Stimulated activated CD4-positive, alpha-beta T cell treated with anti-CD3 and anti-CD28 coated beads, TNF-alpha, amount 100 ng/mL, for 48 hours (primary cell): ENCODE measurements around the gene RTN1.

Experiments
- DNase-seq, 3 donors: peaks; one replicate each; pipeline ENCODE4 v3.0.0-alpha.2; 2020; ENCODE audit warnings: low read depth in 3 of 3

Gene RTN1, protein sequence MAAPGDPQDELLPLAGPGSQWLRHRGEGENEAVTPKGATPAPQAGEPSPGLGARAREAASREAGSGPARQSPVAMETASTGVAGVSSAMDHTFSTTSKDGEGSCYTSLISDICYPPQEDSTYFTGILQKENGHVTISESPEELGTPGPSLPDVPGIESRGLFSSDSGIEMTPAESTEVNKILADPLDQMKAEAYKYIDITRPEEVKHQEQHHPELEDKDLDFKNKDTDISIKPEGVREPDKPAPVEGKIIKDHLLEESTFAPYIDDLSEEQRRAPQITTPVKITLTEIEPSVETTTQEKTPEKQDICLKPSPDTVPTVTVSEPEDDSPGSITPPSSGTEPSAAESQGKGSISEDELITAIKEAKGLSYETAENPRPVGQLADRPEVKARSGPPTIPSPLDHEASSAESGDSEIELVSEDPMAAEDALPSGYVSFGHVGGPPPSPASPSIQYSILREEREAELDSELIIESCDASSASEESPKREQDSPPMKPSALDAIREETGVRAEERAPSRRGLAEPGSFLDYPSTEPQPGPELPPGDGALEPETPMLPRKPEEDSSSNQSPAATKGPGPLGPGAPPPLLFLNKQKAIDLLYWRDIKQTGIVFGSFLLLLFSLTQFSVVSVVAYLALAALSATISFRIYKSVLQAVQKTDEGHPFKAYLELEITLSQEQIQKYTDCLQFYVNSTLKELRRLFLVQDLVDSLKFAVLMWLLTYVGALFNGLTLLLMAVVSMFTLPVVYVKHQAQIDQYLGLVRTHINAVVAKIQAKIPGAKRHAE

DNA sequence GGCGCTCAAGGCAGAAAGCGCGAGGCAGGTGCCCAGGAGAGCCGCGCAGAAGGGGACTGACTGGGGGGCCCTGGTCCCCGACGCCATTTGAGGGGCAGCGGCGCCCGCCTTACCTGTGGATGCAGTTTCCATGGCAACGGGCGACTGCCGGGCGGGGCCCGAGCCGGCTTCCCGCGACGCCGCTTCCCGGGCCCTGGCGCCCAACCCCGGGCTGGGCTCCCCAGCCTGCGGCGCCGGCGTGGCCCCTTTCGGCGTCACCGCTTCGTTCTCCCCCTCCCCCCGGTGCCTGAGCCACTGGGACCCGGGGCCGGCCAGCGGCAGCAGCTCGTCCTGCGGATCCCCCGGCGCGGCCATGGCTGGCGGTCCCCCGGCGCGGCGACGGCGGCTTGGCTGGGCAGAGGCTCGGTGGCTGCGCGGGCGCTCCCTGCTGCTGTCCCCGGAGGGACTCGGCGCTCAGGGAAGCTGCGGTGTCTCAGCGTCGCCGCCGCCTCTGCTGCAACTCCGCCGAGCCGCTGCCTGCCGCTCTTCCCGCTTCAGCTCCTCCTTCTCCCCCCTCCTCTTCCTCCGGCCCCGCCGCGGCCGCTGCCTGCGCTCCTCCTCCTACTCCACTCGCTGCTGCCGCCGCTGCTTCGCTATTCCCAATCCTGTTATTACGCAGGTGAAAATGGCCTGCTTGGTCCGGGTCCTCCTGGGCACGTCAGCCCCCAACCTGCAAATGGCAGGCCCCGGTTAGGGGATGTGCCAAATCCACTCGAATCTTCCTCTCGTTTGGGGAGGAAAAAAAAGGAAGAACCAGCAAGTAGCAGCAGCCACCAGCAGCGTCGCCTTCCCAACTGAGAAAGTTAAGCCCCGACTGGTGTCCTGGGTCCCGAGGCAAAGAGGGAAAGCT, at the start of gene RTN1:
TSS of gene RTN1 (minus strand) at position 500 of the 889 bp plus-strand sequence. CDS start at position 354, 146 bp downstream.
- DNase-seq = no peak

DNA sequence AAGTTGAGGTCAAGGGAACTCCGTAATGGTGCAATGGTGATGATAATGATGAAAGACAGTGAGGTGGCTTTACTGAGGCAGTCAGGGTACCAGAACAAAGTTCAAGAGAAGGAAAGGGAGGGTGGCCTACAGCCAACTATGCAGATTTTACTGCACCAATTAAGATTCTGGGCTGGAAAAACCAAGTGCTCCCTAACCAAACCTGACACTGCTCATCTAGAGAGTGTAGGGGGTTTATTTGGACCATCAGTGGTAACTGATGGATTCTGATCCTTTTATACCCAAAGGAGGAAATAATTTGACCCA, 49.8 kb upstream of the RTN1 start:
- DNase-seq = no peak

DNA sequence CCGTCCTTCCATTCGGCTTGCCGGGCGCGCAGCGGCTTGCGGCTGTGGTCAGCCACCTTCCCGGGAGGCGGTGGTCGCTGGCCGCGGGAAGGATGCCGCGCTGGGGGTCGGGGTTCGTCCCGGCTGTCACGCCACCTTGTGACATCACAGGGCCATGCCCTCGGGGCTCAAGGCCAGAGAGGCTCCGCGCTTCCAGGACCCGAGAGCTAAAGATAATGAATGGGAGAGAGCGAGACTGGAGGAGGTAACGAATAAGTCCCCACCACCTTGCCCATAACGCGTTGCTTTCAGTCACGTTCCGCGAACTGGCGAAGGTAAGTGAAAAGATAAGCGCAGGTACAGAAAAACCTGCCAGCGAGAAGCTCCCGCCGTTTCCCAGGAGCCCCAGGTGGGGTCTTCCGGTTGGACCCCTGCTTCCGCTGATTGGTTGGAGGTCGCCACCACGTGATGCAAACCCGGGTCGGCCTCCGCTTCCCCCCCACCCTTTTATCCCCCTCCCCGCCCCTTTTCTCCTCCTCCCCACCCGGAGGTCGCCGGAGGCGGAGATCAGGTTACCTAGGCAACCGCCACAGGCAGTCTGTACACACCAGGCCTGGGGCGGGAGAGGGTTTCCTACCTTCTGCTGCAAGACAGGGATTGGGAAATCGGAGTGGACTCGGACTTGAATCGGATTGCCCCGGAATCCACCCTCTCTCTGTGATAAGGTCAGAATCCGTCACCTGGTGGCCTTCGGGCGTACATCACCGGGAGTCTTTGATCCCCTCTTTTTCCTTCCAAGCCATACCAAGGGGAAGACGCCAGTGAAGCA, 49.2 kb upstream of the RTN1 start, which contains the start of gene LRRC9:
TSS of gene LRRC9 (plus strand) at position 575 of the 808 bp plus-strand sequence.
- DNase-seq = no peak

DNA sequence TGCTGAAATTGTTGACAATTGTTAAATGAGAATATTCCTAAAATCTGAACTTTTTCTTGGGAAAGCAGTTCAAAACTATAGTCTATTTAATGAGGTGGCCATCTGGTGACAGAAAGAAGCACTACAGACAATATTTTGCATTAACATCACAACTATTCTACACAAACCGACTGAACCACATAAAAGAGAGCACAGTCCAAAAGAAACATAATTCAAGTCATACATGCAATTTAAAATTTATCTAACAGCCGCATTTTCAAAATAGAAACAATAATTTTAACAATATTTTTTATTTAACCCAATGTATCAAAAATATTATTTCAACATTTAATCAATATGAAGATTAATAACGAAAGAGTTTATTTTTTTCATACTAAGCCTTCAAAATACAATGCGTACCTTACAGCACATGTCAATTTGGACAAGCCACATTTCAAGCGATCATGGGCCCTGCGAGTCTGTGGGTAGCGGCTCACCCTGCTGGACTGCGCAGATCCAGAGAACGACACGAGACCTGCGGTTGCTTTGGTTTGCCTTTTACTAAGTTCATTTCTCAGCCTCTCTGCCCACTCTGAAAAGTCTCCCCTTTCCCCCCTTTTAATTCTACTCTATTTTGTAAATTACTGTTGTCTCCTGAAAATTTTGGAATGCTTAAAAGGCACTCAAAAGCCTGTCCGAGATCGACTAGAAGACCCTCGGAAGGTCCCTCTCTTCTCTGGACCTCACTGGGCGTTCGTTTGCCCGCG, 48.4 kb upstream of the RTN1 start:
- no peak for DNase-seq

DNA sequence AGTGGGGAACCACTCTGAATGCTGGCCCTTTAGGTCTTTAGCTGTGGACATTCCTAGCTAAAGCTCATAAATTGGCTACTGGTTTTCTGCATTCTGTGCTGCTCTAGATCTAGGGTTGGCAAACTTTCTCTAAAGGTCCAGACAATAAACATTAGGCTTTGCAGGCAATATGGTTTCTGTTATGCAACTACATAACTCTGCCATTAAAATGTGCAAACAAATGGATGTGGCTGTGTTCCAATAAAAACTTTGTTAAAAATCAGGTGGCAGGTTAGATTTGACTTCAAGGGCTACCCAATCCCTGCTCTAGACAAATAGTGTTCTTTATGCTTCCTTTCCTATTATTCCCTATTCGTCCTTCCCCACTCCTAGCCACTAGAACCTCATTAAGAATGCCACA, 42.6 kb upstream of the RTN1 start:
- DNase-seq = no peak

DNA sequence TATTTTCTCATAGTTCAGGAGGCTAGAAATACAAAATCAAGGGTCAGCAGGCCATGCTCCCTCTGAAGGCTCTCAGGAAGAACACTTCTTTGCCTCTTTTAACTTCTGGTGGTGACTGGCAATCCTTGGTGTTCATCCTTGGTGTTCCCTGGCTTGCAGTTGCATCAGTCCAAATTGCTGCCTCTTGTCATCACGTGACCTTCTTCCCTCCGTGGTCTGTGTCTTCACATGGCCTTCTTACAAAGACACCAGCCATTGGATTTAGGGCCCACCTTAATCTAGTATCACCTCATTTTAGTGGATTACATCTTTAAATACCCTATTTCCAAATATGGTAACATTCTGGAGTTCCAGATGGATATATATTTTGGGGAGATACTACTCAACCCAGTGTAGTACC, 41.9 kb upstream of the RTN1 start:
- no peak for DNase-seq

DNA sequence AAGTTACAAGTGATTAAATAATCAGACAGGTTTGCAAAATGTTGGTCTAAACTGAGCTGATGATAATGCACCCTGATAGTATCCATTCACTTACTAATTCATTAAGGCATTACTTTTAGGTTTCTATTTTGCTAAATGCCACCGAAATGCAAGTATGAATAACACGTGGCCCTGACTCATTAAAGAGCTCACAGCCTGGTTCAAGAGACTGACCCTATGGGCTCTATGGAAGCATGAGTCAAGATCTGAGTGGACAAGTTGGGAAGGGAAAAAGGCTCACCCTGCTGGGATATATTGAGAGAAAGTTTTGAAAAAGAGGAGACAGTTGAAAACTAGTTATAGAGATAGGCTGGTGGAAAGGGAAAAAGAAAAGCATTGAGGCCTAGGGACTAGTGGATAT, 34.6 kb upstream of the RTN1 start:
- DNase-seq = no peak

DNA sequence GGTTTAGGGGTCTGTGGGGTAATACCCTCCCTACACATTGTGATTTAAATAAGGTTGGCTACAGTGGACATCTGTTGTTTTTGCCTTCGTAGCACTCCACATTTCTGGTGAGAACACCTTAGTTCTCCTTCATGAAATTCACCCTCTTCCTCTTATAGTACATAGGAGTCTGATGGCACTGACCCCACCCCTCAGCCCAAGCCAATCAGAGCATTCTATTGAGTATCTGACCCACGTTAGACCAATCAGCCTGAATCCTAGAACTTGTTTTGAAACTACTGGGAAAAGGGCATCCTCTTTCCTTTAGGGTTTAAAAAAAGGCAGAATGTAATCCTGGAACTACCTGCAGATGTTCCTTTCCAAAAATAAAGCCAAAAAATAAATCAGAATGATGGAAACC, 33.6 kb upstream of the RTN1 start:
- no peak for DNase-seq

DNA sequence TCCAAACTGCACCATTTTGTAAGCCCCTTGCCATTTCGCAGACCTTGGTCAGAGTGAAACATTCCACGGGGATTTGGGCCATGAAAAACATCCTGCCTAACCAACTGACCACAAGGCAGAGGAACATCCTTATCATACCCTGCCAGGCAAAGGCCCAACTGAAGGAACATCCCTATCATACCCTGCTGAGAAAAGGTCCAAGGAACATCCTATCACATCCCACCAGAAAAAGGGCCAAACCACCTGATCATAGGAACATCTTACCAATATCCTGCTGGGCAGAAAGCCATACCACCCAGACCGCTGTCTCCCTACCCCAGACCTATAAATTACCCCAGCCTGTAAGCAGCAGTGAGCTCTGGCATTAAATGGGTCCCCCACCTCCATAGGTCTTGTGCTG, 30.0 kb upstream of the RTN1 start:
- no peak for DNase-seq

DNA sequence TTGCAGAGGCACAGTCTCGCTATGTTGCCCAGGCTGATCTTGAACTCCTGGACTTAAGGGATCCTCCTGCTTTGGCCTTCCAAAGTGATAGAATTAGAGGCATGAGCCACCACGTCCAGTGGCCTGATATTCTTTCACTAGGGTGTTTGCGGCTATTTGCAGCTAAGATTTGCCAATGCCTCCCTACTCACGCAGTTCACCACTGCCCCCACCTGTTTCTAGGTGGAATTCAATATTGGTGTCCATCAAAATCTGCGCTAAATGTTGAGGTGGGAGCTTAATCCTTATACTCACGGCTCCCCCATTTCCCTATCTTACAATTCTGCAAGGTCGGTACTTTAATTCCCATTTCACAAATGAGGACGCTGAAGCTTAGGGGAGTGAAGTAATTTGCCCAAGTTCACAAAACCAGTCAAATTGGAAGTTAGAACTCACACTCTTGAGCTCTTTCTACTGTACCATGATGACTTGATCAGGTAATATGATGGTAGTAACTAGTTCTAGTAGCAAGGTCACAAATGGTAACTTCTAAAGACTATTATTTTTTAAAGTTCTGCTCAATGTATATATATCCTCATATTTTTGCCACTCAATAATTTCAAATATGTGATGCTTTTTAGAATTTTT, 27.3 kb upstream of the RTN1 start:
- DNase-seq = no peak

DNA sequence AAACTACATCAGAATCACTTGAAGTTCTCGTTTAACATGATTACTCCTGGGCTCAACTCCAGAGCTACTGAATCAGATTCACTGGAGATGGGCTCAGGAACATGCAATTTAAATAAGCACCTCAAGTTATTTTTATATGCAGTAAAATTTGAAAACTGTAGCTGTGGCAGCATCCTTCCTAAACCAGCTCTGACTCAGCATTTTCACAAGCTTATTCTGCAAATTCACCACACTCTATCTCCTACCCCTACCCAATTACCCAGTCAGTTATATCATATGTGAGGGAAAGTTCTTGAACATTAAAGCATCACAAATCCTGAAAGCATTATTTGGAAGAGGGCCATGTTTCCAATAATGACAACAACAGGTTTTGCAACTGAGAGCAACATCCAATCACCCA, 25.1 kb upstream of the RTN1 start:
- DNase-seq = no peak

DNA sequence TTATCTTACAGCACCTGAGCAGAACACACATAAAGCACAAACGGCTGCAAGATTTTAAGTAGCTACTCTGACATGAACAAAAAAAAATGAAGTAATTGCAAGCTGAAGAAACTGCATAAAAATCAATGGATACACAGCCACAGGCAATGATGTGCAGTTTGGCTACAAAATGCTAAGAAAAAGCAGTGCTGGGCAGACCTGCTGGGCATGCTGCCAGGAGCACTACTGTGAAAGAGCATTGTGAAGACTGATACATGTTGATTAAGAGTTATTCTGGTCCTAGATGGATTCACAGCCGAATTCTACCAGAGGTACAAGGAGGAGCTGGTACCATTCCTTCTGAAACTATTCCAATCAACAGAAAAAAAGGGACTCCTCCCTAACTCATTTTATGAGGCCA, 20.1 kb upstream of the RTN1 start:
- DNase-seq = no peak

DNA sequence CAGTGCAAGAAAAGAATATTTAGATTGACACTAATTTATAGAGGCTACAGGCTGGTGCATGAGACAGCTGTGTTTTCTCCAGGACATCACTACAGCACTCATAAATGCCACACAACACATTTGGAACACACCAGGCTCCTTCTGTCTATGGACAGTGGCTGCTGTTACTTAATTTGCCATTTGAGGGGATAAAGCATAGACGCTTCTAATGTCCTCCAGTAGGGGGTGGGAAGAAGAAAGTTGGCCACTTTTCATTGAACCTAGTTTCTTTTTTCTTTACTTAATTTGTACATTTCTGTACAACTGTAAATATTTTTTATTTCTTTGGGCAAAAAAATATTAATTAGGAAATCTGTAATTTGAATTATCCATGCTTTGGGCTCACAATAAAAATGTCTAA, 12.4 kb upstream of the RTN1 start:
- no peak for DNase-seq

DNA sequence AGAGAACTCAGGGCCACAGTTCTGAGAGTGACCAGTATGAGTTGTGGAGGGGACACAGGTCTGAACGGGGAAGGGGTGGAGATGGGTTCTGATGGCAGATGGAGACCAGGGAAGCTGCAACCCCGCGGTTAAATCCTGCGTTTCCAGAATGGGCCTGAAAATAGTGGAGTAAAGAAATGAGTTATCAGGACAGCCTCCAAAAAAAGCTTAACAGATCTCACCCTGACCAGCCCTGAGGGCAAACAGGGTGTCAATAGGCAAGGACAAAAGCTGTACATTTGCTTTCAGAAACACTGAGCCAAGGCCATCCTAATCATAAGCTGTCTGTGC, 555 bp upstream of the RTN1 start:
- no peak for DNase-seq

DNA sequence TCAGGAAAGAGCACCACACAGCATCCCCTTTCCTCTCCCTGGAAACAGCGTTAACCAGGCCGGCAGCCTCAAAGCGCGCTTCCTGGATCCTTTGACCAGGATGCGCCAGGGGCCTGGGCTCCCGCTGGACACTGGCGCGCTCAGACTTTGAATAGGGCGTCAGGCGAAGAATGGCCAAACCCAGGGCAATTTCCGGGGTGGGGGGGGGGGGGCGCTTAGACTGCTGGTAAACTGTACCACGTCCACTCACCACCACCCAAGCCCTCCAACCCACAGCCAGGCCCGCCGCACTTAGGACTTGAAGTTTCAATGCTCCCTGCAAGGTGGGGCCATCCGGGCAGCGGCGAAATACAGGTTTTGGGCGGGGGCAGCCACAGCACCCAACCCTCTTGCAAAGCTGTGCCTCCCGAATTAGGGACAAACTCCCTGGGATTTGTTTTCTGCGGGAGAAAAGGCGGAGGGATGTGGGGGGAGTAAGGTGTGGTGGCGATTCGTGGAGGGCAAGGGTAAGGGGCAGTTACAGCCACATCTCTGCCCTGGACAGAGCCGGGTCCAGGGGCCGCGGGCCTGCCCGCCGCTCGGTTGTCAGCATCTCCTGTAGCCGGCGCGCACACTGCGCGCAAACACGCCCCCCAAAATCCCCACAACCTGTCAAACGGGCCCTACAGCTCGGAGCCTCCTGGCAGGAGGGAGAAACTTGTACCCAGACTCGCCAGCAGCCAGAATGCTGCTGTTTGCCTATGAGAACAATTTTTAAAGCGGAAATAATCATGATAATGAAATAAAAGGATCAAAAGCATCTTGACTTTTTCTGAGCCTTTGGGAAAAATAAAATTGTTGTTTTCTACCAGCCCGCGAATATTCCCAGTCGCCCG, 958 bp downstream of the RTN1 start:
- no peak for DNase-seq

DNA sequence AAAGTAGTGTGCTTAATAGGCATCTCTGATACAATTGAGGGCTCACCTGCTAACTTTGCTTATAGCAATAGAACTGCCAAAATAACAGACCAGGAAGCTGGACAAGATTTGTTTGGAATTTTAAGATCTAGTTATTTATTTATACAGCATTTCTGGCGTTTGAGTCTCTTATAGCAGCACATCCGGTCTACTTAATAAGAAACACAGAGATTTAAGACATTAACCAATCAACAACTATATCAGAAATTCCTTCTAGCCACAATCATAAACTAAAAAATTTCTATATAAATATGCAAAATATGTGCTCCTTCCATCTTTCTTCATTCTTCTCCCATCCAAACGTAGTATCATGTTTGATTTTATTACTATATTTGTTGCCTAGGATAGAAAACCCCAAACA, 2.6 kb downstream of the RTN1 start:
- DNase-seq = no peak

DNA sequence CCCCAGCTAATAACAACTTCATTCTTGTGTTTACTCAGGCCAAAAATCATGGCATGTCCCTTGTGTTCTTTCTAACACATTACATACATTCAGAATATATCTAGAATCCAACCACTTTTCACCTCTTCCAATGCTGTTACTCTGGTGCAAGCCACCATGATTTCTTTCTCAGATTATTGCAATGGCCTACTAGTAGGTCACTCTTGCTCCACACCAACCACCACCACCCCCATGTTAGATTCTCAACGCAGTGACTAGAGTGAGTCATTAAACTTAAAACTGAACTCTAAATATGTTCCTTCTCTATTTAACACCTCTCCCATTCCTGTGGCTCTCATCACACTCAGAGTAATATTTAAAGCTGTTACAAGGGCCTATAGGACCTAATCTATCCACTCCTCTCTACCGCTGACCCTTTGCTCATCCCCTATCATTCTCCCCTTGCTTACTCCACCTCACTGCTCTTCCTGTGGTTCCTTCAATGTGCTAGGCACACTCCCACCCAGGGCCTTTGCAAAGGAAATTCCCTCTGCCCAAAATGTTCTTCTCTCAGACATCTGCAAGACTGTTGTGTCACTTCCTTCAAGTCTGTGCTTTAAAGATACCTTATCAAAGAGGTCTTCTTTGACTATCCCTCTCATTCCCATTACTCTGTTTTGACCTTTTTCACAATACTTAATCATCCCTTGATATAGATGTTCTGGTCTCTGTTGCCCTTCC, 6.6 kb downstream of the RTN1 start:
- no peak for DNase-seq

DNA sequence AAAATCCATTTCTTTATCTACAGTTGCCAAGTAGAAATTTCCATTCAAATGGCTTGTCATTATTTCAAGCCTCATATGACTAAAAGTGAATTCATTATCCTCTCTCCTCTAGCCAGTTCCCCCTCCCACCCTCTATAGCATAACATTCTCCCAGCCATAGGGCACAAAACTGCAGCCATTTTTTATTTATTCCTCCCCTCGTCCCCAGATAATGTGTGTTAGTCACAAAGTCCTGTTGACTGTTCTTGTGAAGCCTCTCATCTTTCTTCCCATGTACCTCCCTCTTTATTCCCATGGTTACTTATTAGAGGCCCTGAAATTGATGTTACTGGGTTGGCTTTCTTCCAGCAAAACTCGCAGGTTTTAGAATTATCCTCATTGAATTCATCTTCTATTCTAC, 13.2 kb downstream of the RTN1 start:
- DNase-seq = no peak

DNA sequence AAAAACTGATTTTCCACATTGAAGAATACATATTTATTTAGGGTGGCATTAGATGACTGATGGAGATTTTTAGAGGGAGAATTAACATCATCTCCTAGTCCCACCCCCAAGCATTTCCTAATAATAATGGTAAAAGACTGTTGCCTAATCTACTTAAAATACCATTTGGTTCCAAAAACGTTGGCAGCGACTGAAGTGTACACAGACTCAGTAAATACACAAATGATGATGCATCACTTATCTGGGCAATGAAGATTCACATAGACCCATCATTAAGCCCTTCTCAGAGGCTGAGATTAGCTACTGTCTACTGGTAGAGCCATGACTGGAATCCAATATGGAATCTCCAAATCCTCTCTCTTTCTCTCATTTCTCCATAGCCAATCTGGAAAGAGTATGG, 18.2 kb downstream of the RTN1 start:
- DNase-seq = no peak
